ENCODE results near the gene GNG7. TPM values are rescaled to one million over a fixed set of nuclear protein-coding genes. Genes with fewer than 3 reads are reported as not detected.

Gene GNG7
- total RNA-seq, 1 experiment from 2014 or later, result 1.1 TPM

- DNase-seq (no peak), ATAC-seq (no peak)
- H3F3A ChIP-seq (ENCODE audit: low read length, unreplicated experiment), result no peaks in the 10 kb centered on the region
- no peak overlapping the region for H2AFZ ChIP-seq (ENCODE audit: low read length)
- no TSS peak for BruUV-seq (replicated peaks)
- H3K27me3 ChIP-seq (ENCODE audit: low read length), result no peaks in the 10 kb centered on the region
- H3K4me2 ChIP-seq (ENCODE audit: low read length), result no peak overlapping the region
- H3K4me3 ChIP-seq (ENCODE audit: low read length), result no peak overlapping the region
- intact Hi-C loops (cut with micrococcal nuclease), result no loop called here
- ChIA-PET CTCF (no interaction called here), POLR2A (ENCODE audit: unreplicated experiment) (interaction anchor here (0.6 kb wide), 1 partner anchor 10 kb away, joined by 9 read pairs; no protein-coding TSS in a partner anchor)
- no peak overlapping the region for H3K9ac ChIP-seq (ENCODE audit: low read length)
- H3K9me2 ChIP-seq (replicated peaks; ENCODE audit: low read length), result no peaks in the 10 kb centered on the region
- no peak overlapping the region for H3K27ac ChIP-seq (ENCODE audit: low read length)
- H3K4me1 ChIP-seq (ENCODE audit: insufficient read depth, low read length), result no peaks in the 10 kb centered on the region
- no peaks in the 10 kb centered on the region for H3K79me2 ChIP-seq (ENCODE audit: low read length)
- no peaks in the 10 kb centered on the region for H3K9me3 ChIP-seq (ENCODE audit: low read length)
- no peaks in the 10 kb centered on the region for H4K20me1 ChIP-seq (ENCODE audit: low read length)
- H3K36me3 ChIP-seq (ENCODE audit: low read depth, low read length), result no peaks in the 10 kb centered on the region
- TF ChIP-seq EZH2phosphoT487 (IDR thresholded peaks at IDR 0.05; ENCODE audit: borderline replicate concordance, low read length) (no peak), CTCF (conservative IDR thresholded peaks at IDR 0.05; ENCODE audit: low read depth, low read length) (no peak), EZH2 (IDR thresholded peaks at IDR 0.05; ENCODE audit: low read length, unreplicated experiment) (no peak)
Observed at GRCh38 chr19:2693492-2694160, 8.9 kb downstream of the GNG7 start.

- intact Hi-C loops (cut with micrococcal nuclease), result no loop called here
- DNase-seq, result no peak
- BruUV-seq (replicated peaks), result no TSS peak
- H3K79me2 ChIP-seq (ENCODE audit: low read length), result no peaks in the 10 kb centered on the region
- CTCF ChIA-PET, result no interaction called here
- H3K9me2 ChIP-seq (replicated peaks; ENCODE audit: low read length), result no peaks in the 10 kb centered on the region
- no peak overlapping the region for H3K27ac ChIP-seq (ENCODE audit: low read length)
- H2AFZ ChIP-seq (ENCODE audit: low read length), result no peak overlapping the region
- POLR2A ChIA-PET (ENCODE audit: unreplicated experiment), result no interaction called here
- H3K4me3 ChIP-seq (ENCODE audit: low read length), result no peak overlapping the region
- H3K4me2 ChIP-seq (ENCODE audit: low read length), result no peak overlapping the region
- H3K9ac ChIP-seq (ENCODE audit: low read length), result no peak overlapping the region
- H4K20me1 ChIP-seq (ENCODE audit: low read length), result no peaks in the 10 kb centered on the region
- H3F3A ChIP-seq (ENCODE audit: low read length, unreplicated experiment), result no peaks in the 10 kb centered on the region
- no peaks in the 10 kb centered on the region for H3K9me3 ChIP-seq (ENCODE audit: low read length)
- ATAC-seq, result no peak
- no peaks in the 10 kb centered on the region for H3K4me1 ChIP-seq (ENCODE audit: insufficient read depth, low read length)
- no peak for TF ChIP-seq CTCF (conservative IDR thresholded peaks at IDR 0.05; ENCODE audit: low read depth, low read length)
- TF ChIP-seq EZH2phosphoT487 (IDR thresholded peaks at IDR 0.05; ENCODE audit: borderline replicate concordance, low read length), result no peak
- TF ChIP-seq EZH2 (IDR thresholded peaks at IDR 0.05; ENCODE audit: low read length, unreplicated experiment), result no peak
- no peaks in the 10 kb centered on the region for H3K36me3 ChIP-seq (ENCODE audit: low read depth, low read length)
- no peaks in the 10 kb centered on the region for H3K27me3 ChIP-seq (ENCODE audit: low read length)
Observed at GRCh38 chr19:2691951-2692350, 10.5 kb downstream of the GNG7 start.

- Histone ChIP-seq H3K27ac (ENCODE audit: low read length) (no peak overlapping the region), H3K36me3 (ENCODE audit: low read depth, low read length) (no peaks in the 10 kb centered on the region), H2AFZ (ENCODE audit: low read length) (no peak overlapping the region), H3K4me3 (ENCODE audit: low read length) (no peak overlapping the region), H3K9me3 (ENCODE audit: low read length) (no peaks in the 10 kb centered on the region), H3K9ac (ENCODE audit: low read length) (no peak overlapping the region), H3K4me2 (ENCODE audit: low read length) (no peak overlapping the region), H3K79me2 (ENCODE audit: low read length) (no peaks in the 10 kb centered on the region), H3K4me1 (ENCODE audit: insufficient read depth, low read length) (no peaks in the 10 kb centered on the region), H3K9me2 (replicated peaks; ENCODE audit: low read length) (no peaks in the 10 kb centered on the region), H4K20me1 (ENCODE audit: low read length) (no peaks in the 10 kb centered on the region), H3K27me3 (ENCODE audit: low read length) (no peaks in the 10 kb centered on the region), H3F3A (ENCODE audit: low read length, unreplicated experiment) (no peaks in the 10 kb centered on the region)
- intact Hi-C loops (cut with micrococcal nuclease), result no loop called here
- ChIA-PET CTCF (no interaction called here), POLR2A (ENCODE audit: unreplicated experiment) (no interaction called here)
- no peak for DNase-seq
- BruUV-seq (replicated peaks), result no TSS peak
- ATAC-seq, result no peak
- TF ChIP-seq EZH2 (IDR thresholded peaks at IDR 0.05; ENCODE audit: low read length, unreplicated experiment), result no peak
- TF ChIP-seq EZH2phosphoT487 (IDR thresholded peaks at IDR 0.05; ENCODE audit: borderline replicate concordance, low read length), result no peak
- no peak for TF ChIP-seq CTCF (conservative IDR thresholded peaks at IDR 0.05; ENCODE audit: low read depth, low read length)
Observed at GRCh38 chr19:2690856-2691255, 11.6 kb downstream of the GNG7 start.
